SHP77 (cell line): Measurements from ENCODE around the gene IL17RE.

ENCODE experiments used
- DNase-seq, 2 experiments: peaks; one replicate each; lab custom pipeline; 2025; lab: John Stamatoyannopoulos, UW

The IL17RE gene

DNA sequence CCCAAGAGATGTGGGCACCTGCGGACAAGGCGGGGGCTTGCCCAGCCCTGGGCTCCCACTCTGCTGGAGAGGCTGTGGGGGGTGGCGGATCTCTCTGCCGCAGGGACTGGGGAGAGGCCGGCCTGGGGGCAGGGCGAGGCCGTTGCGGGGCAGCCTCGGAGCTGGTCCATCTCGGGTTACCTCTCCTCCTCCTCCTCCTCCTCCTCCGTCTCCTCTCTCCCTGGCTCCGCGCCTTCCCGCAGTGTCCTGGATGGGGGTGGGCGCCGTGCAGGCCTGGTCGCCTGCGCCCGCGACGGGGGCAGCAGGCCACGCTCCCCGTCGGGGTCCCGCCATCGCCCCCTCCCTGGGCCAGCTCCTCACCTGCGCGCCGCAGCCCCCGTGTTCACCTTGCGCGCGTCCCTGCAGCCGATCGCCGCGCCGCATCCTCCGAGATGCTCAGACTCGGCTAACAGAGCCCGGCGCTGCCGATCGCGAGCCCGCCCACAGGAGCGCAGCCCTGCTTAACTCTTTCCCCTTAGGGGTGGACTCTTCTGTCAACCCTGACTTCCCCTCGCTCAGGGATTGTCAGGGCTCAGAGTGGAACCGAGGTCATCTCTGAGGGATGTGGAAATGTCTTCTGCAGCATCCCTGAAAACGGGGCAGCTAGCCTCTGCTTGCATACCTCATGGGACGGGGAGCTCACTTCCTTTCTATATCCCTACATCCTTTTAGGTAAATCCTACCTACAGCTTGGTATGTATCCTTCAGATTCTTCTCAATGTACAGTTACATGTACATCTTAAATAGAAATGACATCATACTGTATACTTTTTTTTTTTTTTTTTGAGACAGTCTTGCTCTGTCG, 49.5 kb downstream of the IL17RE start, which contains the start of gene PRRT3:
TSS of gene PRRT3 (minus strand) at position 447 of the 844 bp plus-strand sequence. CDS start 2,293 bp downstream, outside the sequence.
- peak; percentile 37 to 40 for DNase-seq

DNA sequence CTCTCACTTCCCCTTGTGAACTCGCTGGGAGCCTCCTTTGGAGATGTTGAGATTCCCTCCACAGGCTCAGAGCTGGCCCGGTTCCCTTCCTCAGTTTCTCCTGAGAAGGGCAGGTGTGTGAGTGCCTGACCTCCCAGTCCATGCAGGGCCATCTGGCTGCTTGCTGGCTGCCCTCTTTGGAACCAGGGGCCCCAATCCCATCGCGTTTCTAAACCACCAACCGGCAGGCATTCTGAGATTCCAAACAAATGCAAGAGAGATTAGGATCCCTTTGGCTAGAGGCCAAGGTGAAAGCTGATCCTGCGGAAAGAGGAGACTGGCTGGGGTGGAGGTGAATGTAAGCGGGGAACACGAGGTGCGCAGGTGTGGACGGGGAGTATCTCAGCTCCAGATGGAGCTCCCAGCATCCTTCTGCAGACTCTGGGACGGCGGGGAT, 52.4 kb downstream of the IL17RE start:
- peak; percentile 72 to 78 for DNase-seq

DNA sequence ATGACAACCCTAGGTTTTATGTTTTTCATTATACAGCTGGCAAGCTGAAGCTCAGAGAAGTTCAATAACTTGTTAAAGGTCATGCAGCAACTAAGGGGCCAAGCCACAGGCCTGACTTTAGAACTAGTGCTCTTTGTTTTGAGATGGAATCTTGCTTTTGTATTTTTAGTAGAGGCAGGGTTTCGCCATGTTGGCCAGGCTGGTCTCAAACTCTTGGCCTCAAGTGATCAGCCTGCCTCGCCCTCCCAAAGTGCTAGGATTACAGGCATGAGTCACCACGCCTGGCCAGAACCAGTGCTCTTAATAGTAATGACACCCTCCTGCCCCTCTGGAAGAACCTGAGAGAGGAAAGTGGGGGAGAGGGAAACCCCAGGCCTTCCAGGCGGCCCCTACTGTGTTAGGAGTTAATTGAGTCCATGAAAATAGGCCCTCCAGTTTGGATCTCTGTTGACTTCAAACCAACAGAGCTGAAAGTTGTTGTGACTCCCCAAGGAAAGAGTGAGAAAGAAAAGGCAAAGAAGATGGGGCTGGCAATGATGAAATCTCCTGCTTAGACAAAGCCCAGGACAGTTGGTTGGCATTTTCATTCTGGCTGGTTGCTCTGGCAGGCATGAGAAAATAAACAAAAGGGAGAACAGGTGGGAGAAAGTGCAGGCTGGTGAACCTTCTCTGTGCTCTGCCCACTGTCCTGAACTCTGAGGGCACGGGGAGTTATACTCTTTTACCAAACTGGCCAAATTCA, 53.1 kb downstream of the IL17RE start:
- no peak for DNase-seq

DNA sequence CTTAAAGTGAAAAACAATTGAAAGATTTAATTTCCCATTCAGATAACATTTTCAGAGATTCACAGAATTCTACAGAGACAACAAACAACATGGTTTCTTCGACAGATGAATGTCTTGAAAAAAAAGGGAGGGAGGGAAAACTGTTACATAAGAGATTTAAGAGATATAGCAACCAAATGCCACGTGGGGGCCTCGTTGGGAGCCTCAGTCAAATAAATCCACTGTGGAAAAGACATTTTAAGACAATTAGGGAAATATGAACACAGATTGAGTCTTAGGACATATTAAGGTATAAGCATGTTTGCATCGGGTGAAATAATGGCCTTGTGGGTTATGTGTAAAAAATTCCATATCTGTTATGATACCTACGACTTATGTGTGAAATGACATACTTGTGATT, 54.6 kb downstream of the IL17RE start:
- DNase-seq = no peak

DNA sequence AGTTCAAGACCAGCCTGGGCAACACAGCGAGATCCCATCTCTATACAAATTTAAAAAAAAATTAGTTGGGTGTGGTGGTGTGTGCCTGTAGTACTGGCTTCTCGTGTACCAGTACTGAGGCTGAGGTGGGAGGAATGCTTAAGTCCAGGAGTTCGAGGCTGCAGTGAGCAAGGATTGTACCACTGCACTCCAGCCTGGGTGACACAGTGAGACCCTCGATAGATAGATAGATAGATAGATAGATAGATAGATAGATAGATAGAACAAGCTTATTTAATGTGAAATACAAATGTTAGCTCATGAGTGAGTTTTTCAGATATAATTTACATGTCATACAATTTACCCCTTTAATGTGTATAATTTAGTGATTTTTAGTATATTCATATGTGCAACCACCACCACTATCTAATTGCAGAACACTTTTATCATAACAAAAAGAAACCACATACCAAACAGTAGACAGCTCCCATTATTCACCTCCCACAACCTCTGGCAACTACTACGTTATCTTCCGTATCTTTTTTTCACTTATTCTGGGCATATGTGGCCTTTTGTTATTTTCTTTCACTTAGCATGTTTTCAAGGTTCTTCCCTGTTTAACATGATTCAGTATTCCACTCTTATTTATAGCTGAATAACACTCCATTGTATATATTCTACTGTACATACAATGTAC, 62.7 kb downstream of the IL17RE start:
- DNase-seq = no peak
